GM21528 (cell line): ENCODE results near the gene ZNF837.

Source experiments
- ATAC-seq: cut with Tn5 transposase; IDR thresholded peaks from one replicate; pipeline ENCODE4 v1.9.1; 2021; ENCODE audit warnings: mild to moderate bottlenecking, moderate library complexity; ENCODE audit not compliant: unreplicated experiment, low FRiP score

Gene ZNF837

DNA sequence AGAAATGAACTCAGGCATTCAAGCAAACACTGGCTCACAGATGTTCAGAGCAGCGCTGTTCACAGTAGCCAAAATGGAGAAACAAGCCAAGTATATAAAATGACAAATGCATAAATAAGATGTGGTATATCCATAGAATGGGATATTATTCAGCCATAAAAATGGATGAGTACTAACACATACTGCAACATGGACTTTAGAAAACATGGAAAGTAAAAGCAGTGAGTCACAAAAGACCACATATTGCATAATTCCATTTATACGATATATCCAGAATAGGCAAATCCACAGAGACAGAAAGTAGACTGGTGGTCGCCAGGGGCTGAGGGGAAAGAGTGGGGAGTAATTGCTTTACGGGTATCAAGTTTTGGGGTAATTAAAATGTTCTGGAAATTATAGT, 6.6 kb downstream of the ZNF837 start:
- ATAC-seq = no peak

DNA sequence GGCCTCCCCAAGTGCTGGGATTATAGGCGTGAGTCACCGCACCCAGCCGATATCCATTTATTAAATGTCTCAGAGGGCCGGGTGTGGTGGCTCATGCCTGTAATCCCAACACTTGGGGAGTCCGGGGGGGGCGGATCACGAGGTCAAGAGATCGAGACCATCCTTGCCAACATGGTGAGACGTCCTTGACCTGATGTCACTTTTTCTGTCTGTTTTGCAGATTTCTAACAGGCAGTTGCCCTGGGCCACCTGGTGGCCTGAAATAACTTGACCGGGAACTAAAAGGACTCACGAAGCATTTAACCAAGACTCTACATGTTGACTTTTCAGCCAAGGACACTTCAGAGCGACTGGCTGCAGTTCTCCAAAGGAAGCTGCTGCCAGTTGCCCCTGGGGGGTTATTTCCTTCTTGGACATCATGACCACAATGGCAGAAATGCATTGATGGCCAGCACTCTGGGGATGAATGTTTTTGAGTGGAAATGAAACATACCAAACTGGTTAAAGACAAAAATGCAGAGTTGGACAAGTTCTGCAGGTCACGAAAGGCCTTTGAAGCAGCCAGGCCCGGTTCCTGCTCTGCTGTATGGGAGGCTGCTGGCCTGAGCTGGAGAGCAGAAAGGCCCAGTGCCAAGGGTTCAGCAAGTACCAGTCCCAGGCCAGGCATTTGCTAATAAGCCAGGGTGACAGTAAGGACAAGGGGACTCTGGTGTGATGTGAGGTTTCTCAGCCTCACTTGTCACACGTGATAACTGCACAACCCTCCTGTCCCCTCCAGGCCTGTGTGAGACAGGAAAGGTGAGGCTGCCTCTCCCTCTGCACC, 8.3 kb downstream of the ZNF837 start:
- no peak for ATAC-seq

DNA sequence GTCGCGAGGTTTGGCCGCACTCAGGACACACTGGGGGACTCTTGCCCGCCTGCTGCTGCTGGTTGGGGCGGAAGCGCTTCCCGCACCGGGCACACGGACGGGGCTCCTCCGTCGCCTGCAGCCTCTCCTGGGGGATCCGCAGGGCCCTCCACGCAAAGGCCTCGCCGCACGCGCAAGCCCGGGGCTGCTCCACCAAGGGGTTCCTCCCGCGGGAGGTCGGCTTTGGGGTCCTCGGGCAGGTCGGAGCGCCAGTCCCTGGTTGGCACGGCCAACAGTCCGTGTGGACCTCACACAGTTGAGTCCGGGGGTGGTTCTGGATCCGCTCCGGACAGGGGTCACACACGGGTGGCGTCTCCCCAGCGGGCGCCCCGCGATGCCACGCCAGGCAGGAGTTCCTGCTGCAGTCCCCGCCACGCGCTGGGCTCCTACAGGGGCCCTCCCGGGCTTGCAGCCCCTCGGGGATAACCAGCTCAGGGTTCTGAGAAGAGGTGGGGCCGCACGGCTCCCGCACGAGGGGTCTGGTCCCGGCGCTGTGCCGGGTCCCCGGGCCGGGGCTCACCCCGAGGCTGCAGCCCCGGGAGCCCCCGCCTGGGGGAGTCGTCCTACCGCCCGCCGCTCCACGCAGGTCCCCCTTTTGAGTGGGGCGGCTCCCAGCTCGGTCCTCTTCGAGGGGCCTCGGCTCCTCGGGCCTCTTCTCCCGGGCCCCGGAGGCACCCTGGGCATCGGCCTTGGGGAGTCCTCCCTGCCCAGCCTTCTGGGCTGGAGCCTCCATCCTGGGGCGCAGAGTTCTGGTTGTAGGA, 12.1 kb downstream of the ZNF837 start:
- no peak for ATAC-seq

DNA sequence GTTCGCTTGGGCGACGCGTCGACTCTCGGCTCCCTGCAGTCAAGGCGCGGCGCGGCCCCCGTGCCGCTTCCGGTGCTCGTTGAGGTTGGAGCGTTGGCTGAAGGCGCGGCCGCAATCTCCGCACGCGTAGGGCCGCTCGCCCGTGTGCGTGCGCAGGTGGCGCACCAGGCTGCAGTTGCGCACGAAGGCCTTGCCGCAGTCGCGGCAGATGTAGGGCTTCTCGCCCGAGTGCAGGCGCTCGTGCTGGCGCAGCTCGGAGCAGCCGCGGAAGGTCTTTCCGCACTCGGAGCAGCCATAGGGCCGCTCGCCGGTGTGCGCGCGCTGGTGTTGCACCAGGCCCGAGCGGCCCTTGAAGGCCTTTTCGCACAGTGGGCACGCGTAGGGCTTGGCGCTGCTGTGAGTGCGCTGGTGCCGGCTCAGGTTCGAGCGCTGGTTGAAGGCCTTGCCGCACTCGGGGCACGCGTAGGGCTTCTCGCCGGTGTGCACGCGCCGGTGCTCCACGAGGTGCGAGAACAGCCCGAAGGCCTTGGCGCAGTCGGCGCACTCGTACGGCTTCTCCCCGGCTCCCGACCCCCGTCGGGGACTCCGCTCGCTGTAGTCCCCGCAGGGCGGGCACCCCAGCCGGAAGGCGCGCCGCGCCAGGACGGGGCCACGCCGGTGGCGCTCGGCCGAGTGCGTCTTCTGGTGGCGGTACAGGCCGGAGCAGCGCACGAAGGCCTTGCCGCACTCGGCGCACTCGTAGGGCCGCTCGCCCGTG, 13.0 kb downstream of the ZNF837 start:
- ATAC-seq = no peak

DNA sequence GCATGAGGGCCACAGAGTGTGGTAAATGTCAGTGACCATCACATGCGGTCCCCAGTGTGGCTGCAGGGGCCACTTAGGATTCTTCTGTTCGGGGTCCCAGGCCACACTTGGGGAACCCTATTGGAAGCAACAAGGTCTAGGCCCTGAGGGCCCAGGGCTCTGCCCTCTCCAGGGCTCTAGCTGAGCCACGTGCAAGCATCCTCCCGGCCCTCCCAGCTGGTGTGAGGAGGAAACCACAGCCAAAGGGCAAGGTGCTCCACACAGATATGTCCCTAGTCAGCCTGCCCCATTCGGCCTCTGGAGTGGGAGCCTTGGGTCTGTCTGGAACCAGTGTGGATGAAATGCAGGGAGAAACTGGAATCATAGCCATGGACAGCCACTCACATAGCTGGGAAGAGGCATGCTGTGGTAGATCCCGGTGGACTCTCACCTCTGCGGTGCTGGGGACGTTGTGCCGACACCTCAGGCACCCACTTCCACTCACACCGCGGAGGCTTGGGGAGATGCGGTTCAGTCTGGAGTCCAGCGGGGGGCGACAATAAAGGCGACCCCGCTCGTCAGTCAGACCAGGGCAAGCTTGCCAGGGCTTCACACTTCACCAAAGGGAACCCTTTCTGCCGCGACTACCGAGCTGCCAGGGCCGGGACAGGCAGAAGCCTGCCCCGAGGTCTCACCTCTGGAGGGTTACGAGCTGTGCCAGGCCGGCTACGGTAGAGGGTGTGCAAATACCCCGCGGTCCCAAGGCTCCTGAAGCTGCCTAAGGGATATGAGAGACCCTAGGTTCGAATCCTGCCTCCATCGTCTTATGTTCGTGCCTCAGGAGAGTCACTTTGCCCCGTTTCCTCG, 14.0 kb downstream of the ZNF837 start:
- no peak for ATAC-seq

DNA sequence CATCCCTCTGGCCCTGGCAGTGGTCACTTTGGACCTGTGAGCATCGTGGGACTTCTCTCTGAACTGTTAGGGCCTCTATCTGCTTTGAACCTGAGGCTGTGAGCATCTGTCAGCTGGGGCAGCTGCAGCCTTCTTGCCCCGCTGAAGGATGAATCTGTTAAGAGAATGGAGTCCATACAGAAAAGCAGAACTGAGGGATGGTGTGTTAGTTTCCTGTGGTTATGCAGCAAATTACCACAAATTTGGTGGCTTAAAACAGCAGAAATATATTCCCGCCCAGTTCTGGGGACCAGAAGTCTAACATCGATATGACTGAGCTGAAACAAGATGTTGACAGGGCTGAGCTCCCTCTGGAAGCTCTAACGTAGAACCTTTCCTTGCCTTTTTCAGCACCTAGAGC, 16.7 kb downstream of the ZNF837 start:
- ATAC-seq = no peak

DNA sequence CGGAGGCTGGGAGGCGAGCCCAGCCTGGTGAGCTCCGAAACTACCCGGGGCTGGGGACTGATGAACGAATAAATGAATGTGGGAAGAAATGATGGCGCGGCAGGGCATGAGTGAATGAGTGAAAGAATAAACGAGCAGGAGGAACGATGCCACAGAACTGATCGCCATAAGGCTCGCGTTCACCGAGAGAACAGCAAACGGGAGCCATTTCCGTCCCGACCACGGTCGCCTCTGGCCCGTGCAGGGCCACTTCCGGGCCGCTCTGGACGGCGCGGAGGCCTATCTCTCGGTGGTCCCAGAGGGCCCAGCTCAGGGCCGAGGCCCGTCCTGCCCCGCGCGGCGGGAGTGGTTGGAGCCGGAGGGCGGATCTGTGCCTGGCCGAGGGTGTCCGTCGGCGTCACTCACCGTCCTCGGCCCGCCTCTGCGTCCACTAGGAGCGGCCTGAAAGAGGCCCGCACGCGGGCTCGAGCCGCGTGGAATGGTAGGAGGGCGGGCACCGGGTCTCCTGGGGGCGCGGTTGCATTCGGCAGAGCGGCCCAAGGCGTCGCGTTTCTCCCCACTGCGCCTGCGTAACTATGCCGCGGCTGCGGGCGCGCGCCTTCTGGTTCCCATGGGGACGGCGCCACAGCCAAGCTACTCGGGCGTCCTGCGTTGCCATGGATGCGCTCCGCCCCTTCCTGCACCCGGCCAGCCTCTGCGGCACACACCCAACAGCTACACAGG, 18.4 kb downstream of the ZNF837 start, which contains the start of gene ZNF497:
TSS of gene ZNF497 (minus strand) at position 480 of the 723 bp plus-strand sequence. CDS start 5,116 bp downstream, outside the sequence.
- ATAC-seq = peak; percentile 82

DNA sequence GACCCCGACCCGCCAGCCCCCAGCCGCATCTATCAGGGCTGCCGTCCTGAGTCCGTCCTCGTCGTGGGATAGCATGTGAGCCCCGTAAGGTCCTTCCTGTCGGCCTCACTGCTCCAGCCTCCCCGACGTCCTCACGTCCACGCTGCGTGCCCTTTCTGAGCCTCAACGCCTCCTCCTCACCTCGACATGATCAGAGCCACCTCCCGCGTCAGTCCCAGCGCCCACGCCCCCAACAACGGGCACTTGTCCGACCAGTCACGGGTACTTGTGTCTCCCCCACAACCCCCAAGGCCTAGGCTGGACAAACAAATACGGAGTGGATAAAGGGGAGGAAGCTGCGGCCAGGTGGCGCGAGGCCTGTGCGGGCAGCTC, 18.9 kb downstream of the ZNF837 start:
- ATAC-seq = no peak

DNA sequence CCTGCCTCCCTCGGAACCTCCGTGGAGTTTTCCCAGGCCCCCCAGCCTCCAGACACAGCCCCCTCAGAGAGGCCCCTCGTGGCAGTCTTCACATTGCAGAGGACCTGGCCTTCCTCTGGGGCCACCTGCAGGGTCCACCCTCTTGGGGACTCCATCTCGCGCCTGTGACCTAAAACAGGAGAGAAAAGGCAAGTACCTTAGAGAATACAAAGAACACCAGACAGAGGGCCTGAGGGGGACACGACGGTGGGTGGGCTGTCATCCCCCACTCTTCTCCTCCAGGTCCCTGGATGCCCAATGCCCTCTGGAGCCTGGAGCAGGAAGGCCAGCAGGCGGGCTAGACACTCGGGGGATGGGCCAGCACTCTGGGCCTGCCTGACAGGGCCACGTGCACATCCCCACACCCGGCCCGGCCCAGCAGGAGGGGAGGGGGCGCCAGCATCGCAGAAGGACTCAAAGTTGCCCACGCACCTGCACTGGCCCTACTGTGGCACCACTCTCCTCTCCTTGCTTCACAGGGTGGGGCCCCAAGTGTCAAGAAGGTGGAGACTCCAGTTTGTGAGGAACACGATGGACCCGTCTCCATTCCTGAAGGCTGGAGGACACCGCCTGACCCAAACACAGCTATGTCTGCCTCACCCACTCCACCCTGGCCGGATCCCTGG, 23.2 kb downstream of the ZNF837 start:
- no peak for ATAC-seq

DNA sequence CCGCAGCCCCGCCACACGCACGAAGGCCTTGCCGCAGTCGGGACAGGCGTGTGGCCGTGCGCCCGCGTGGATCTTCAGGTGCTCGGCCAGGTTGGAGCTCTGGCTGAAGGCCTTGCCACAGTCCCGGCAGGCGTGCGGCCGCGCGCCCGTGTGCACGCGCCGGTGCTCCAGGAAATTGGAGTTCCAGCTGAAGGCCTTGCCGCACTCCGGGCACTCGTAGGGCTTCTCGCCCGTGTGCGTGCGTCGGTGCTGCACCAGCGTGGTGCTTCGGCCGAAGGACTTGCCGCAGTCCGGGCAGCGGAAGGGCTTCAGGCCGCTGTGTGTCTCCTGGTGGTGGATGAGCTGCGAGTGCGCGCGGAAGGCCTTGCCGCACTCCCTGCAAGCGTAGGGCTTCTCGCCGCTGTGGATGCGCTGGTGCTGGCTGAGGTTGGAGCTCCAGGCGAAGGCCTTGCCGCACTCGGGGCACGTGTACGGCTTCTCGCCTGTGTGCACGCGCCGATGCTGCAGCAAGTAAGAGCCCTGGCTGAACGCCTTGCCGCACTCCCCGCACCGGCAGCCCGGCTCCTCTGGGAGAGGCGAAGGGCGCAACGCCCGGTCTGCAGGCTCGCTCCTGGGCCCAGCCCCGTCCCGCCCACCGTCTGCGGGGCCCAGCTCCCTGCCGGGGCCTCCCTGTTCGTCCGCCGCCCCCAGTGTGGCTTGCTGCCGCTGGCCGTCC, 23.9 kb downstream of the ZNF837 start:
- no peak for ATAC-seq

DNA sequence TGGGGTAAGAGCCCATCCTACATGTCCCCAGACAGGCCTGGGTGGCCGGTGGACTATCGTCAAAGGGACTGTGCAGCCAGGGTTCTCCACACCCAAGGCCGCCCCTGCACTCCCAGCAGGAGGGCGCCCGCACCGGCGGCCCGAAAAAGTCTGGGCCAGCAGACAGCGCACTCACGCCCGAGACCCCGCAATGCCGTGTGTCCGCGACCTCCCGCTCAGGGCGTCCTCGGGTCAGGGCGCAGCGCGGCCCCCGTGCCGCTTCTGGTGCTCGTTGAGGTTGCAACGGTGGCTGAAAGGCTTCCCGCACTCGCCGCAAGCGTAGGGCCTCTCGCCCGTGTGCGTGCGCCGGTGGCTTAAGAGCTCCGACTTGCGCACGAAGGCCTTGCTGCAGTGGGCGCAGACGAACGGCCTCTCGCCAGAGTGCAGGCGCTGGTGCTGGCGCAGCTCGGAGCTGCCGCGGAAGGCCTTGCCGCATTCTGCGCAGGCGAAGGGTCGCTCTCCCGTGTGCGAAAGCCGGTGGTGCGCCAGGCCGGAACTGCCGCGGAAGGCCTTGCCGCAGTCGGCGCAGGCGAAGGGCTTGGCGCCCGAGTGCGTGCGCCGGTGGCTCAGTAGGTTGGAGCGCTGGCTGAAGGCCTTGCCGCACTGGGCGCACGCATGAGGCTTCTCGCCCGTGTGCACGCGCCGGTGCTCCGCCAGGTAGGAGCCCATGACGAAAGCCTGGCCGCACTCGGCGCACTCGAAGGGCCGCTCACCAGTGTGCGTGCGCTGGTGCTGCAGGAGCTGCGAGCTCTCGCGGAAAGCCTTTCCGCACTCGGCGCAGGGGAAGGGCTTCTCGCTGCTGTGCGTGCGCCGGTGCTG, 24.7 kb downstream of the ZNF837 start:
- no peak for ATAC-seq

DNA sequence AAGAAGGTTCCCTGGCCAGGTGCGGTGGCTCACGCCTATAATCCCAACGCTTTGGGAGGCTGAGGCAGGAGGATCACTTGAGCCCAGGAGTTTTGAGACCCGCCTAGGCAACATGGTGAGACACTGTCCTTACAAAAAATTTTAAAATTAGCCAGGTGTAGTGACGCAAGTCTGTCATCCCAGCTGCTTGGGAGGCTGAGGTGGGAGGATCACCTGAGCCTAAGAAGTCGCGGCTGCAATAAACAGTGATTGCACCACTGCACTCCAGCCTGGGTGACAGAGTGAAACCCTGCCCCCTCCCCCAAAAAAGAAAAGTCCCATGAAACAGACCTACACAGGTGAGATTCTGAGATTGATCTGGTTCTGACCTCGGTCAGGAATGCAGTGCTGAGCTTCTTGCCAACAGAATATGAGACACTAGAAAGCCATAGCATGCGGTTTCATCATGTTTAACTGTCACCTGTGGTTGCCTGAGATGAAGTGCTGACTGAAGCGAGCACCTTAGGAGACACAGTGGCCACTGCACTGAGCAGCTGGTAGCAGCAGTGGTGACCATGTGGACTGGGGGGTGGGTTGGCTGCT, 25.5 kb downstream of the ZNF837 start:
- ATAC-seq = no peak

DNA sequence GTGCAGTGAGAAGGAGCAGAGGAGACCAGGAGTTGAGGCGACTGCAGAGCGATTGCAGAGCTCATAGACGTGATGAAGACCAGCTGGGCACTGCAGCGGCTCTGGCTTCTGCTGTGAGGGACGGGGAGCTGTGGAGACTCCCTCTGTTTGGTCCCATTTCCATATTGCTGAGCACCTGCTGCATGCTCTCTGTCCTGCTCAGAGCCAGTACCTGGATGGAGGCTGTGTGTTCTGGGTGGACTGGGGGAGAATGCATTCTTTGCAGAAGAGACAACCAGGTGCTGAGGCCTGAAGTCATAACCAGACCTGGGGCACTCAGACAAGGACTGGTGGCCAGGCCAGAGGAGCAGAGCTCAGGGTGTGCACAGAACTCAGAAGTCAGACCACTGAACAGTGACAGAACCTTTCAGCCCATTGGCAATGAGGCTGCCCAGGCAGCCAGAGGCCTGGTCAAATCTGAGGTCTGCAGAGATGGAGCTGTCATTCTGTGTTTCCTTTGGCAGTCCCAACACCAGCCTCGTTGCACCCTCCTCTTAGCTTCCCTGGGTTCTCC, 26.3 kb downstream of the ZNF837 start:
- no peak for ATAC-seq

DNA sequence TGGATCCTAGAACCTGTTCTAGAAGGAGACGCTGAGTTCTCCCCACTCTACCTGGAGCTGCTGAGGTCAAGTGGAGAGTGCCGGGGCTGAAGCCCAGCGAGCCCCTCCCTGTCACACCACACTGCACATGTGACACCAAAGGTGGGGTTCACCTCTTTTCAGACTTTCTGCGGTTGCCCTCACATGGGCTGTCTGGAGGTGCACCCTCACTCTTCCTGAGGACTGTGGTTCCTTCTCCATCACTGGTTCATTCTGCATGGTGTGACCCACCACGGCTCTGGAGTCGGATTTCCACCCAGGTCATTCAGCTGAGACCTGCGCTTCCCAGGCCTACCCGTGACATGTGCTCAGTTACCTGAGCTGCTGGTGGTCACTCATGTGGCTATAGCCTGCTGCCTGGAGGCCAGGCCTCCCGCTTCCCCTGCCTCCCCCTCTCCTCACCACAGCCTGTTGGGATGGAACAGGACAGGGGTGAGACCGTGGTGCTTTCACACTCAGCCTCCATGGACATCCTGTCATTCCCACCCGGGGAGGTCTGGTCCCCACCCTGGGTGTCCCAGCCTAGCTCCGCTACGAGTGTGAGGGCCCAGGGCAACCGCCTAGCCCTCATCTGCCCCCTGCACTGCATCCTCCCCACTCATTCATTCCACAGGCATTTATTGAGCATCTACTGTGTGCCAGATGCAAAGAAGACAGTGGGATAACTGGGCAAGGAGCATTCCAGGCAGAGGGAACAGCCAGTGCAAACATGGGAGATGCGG, 26.9 kb downstream of the ZNF837 start:
- no peak for ATAC-seq

DNA sequence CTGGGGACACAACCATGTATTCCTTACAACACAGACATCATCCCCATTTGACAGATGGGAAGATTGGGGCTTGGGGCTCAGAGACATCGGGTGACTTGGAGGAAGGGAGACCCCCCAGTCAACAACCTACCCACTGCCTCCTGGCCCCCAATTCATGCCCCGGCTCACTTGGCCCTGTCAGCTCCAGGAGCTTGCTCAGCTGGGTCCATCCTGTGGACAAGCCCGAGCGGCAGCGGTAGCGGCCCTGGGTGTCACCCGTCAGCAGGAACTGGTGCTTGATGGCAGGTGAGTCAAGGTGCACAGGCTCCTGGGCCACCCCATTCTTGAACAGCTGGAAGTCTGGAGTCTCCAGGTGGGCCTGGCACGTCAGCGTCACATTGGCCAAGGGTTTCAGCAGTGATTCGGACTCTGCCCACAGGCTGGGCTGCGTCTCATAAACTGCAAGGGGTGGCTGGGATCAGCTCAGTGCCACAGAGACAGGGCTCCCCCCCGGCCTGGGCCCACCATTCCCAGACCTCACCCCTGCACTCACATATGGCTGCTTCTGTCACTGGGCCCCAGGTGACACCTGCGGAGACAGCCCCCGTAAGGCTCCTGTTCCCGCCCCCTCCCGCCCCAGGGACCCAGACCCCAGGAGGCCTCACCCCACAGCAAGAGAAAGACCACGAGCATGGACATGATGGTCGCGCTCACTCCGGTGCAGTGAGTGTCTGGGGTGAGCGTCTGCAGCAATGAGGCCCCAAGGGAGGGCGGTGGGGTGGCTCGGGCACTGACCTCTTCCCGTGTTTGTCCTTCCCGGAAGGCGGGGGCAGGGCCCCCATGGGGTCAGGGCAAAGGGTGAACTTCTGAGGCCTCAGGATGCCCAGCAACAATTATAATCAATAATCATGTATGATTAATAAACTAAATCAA, 27.8 kb downstream of the ZNF837 start, which contains the start of gene A1BG:
TSS of gene A1BG (minus strand) at position 733 of the 912 bp plus-strand sequence. CDS start at position 678, 55 bp downstream.
- ATAC-seq = no peak
